Activated naive CD4-positive, alpha-beta T cell treated with anti-CD3 and anti-CD28 coated beads, Interleukin-2, amount 10 ng/mL, durations not matched to agents 5 hours and 36 hours (primary cell): ENCODE results near the gene METTL8. TPM values are rescaled to one million over a fixed set of nuclear protein-coding genes. Genes with fewer than 3 reads are reported as not detected.

ENCODE experiments used
- total RNA-seq, 2 experiments: library from RNA; stranded (reverse); gene quantifications; one replicate each; pipeline ENCODE4 v1.2.3, GENCODE V29; 2021

The METTL8 gene, protein sequence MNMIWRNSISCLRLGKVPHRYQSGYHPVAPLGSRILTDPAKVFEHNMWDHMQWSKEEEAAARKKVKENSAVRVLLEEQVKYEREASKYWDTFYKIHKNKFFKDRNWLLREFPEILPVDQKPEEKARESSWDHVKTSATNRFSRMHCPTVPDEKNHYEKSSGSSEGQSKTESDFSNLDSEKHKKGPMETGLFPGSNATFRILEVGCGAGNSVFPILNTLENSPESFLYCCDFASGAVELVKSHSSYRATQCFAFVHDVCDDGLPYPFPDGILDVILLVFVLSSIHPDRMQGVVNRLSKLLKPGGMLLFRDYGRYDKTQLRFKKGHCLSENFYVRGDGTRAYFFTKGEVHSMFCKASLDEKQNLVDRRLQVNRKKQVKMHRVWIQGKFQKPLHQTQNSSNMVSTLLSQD
- 10 to 100 TPM; 16.1 to 18.0 TPM for total RNA-seq

DNA sequence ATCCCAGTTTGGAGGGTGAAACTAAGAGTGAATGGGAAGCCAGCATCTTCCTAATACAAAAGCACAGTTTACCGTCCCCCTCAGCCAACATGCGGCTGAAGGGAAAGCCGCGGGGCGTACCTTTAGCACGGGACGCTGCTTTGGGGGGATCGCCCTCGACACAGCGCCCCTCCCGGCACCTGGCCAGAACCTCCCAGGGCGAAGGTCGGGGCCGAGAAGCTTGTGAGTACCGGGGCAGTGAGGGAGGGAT lies at the start of gene METTL8:
Gene METTL8 (minus strand): TSS at position 228 of the 250 bp plus-strand sequence. CDS start 41,805 bp downstream, outside the sequence.

DNA sequence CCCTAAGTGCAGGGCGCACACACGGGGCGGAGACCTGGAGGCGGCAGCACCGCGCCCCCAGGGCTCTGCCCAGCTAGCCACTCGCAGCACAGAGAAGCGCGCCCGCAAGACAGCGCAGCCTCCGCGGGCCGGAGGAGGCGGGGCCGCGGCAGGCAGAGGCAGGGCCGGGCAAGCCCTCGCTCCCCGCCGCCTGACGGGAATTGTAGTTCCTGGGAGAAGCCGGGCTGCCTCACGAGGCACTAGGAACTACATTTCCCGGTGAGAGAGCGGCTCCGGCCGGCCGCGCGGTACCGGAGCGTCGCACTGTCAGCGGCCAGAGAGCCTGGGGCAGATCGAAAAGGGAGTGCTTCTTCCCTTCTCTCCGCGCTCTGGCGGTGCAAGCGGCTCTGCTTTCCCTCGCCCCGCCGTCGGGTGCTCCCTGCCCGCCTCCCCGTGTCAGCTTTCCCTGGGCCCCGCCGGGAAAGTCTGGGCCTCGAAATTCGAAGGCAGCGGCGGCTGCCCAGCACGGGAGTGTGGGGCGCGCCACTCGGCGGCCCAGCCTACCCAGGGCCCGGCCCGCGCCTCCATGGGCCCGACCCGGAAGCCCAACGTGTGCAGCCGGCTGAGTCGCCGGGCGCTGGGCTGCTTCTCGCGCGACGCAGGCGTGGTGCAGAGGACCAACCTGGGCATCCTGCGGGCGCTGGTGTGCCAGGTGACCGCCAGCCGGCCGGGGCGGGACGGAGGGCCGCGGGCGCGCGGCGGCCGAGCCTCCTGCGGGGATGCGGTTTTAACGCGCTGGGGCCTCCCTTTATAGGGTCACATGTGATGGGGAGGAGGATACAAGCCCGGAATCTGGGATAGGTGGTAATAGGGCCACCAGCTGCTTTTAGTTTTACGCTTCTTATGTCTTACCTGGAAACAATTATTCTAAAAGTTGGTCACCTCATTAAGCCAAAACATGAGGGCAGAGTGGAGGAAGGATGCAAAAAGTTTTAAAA lies 511 bp upstream of the METTL8 start, which contains the start of gene DCAF17:
Gene DCAF17 (plus strand): TSS at position 214 of the 977 bp plus-strand sequence. CDS start 352 bp downstream, at position 566.

Other genes with a start within 250 kb of the METTL8 start
- gene DCAF17, start 236 bp upstream of the METTL8 start, total RNA-seq, result 10 to 100 TPM; 15.1 to 16.0 TPM
- under 1 TPM; 0.15 to 0.51 TPM for gene CYBRD1, start 88.5 kb upstream of the METTL8 start, total RNA-seq